WTC11 (cell line): Measurements from ENCODE around the gene MAGEA9B.

Experiments used
- TCF7 ChIP-seq: sonication (generic); formaldehyde crosslinking; IDR thresholded peaks from 2 replicates; pipeline ENCODE4 v1.8.0; 2022; ENCODE audit warnings: mild to moderate bottlenecking, low read depth, missing genetic modification reagents, moderate library complexity
- TP53 ChIP-seq: sonication (generic); formaldehyde crosslinking; IDR thresholded peaks from 2 replicates; pipeline ENCODE4 v1.8.1; 2023; ENCODE audit warnings: mild to moderate bottlenecking, missing genetic modification reagents
- ZNF317 ChIP-seq: sonication (generic); formaldehyde crosslinking; IDR thresholded peaks from 2 replicates; pipeline ENCODE4 v1.8.1; 2023; ENCODE audit warnings: low read depth, mild to moderate bottlenecking, moderate library complexity, missing genetic modification reagents, borderline replicate concordance

DNA sequence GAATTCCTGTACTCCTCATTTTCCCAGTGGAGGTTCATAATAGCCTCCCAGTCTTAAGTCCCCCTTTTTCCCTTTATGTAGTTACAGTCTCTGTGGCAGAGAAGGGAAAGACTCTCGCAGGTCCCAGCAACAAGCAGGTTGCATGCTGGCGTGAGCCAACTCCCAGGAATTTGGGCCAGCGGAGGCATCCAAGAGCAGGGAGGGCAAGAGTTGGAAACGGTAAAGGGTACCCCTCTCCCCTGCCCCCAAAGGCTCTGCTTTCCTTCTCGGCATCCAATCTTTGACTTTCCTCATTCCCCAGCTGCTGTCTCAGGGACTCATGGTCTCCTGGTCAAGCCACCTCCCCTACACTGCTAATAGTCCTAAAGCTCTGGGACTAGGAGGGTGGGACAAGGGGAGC, 23.3 kb upstream of the MAGEA9B start:
- TF ChIP-seq TP53 (CRISPR knock-in tag), result no peak
- TF ChIP-seq ZNF317 (CRISPR knock-in tag), result no peak
- TF ChIP-seq TCF7 (CRISPR knock-in tag), result no peak
